Ascending aorta (tissue), 2 donors: ENCODE measurements around the gene LAMTOR2. TPM values are rescaled to one million over a fixed set of nuclear protein-coding genes. Genes with fewer than 3 reads are reported as not detected.
"Not testable (repeated sequence)": the region's sequence is repeated elsewhere in the genome, so short reads cannot be mapped to it uniquely, and the experiment has no call there.

ENCODE experiments used
- DNase-seq, 2 donors: peaks; one replicate each; pipeline ENCODE4 v3.0.0-alpha.2; 2019; ENCODE audit warnings: low spot score in 2 of 2
- H3K27ac ChIP-seq, 2 donors: fragments of 200-600 bp; sonication (generic); one replicate each; pipeline ENCODE4 v1.5.1; 2016 to 2017; ENCODE audit warnings: mild to moderate bottlenecking in 1 of 2
- H3K27me3 ChIP-seq: fragments of 200-600 bp; sonication (generic); one replicate; pipeline ENCODE4 v1.5.1; 2017
- H3K36me3 ChIP-seq, 2 donors: fragments of 200-600 bp; sonication (generic); one replicate each; pipeline ENCODE4 v1.5.1; 2016
- H3K4me1 ChIP-seq, 2 donors: fragments of 200-600 bp; sonication (generic); one replicate each; pipeline ENCODE4 v1.5.1; 2016 to 2017; ENCODE audit warnings: mild to moderate bottlenecking in 1 of 2
- H3K4me3 ChIP-seq, 2 donors: fragments of 200-600 bp; sonication (generic); one replicate each; pipeline ENCODE4 v1.5.1; 2016 to 2017; ENCODE audit warnings: mild to moderate bottlenecking in 1 of 2
- H3K9me3 ChIP-seq, 2 donors: fragments of 200-600 bp; sonication (generic); one replicate each; pipeline ENCODE4 v1.5.1; 2016
- CTCF ChIP-seq, 3 experiments: fragments of 200-600 bp in 2 of 3; fragments of 450-650 bp in 1 of 3; sonication (generic) in 2 of 3; IDR thresholded peaks; one replicate each; pipeline ENCODE4 v1.5.1; 2016 to 2019; ENCODE audit warnings: antibody characterized with exemption in 3 of 3, mild to moderate bottlenecking in 1 of 3, moderate library complexity in 1 of 3
- intact Hi-C: fragments of 100-400 bp; cut with DNase I; formaldehyde crosslinking; loops from one replicate; pipeline ENCODE4 v1.15.1; 2023
- total RNA-seq: library from RNA; depleted of rRNA; stranded (reverse); fragments of >200 nt; gene quantifications from one replicate; pipeline ENCODE4 v1.1.0, GENCODE V29; 2016

The LAMTOR2 gene
- total RNA-seq, 1 donor from 2014 or later: 43.9 TPM

GRCh38 chr1:156067262-156067661 lies 12.7 kb downstream of the LAMTOR2 start:
- no peak for TF ChIP-seq CTCF (IDR thresholded peaks at IDR 0.05)
- Histone ChIP-seq H3K4me1 (no peaks in the 10 kb centered on the region), H3K27me3 (no peaks in the 10 kb centered on the region), H3K27ac (no peak overlapping the region), H3K36me3 (no peaks in the 10 kb centered on the region), H3K9me3 (no peaks in the 10 kb centered on the region), H3K4me3 (no peak overlapping the region)
- DNase-seq: no peak
- intact Hi-C loops: no loop called here

- no peaks in the 10 kb centered on the region for H3K4me1 ChIP-seq
- H3K27me3 ChIP-seq: no peaks in the 10 kb centered on the region
- H3K27ac ChIP-seq: no peak overlapping the region
- intact Hi-C loops: no loop called here
- no peaks in the 10 kb centered on the region for H3K36me3 ChIP-seq
- H3K9me3 ChIP-seq: no peaks in the 10 kb centered on the region
- TF ChIP-seq CTCF (IDR thresholded peaks at IDR 0.05): no peak
- DNase-seq: no peak
- no peak overlapping the region for H3K4me3 ChIP-seq
Observed at GRCh38 chr1:156069490-156070455, 15.2 kb downstream of the LAMTOR2 start.

- Histone ChIP-seq H3K9me3 (no peaks in the 10 kb centered on the region), H3K4me3 (no peak overlapping the region), H3K27me3 (no peaks in the 10 kb centered on the region), H3K4me1 (no peaks in the 10 kb centered on the region), H3K36me3 (no peaks in the 10 kb centered on the region), H3K27ac (no peak overlapping the region)
- intact Hi-C loops: no loop called here
- no peak for TF ChIP-seq CTCF (IDR thresholded peaks at IDR 0.05)
- no peak for DNase-seq
Observed at GRCh38 chr1:156070548-156070947, 16.0 kb downstream of the LAMTOR2 start.

- H3K27ac ChIP-seq, H3K27me3 ChIP-seq, H3K4me1 ChIP-seq, H3K36me3 ChIP-seq, DNase-seq, intact Hi-C loops, H3K9me3 ChIP-seq, H3K4me3 ChIP-seq: not testable (repeated sequence)
Observed at GRCh38 chr1:156071332-156071816, 16.8 kb downstream of the LAMTOR2 start.

- Histone ChIP-seq H3K27ac (no peak overlapping the region), H3K4me3 (no peak overlapping the region), H3K27me3 (no peaks in the 10 kb centered on the region), H3K4me1 (no peaks in the 10 kb centered on the region), H3K9me3 (no peaks in the 10 kb centered on the region), H3K36me3 (no peaks in the 10 kb centered on the region)
- no peak for TF ChIP-seq CTCF (IDR thresholded peaks at IDR 0.05)
- DNase-seq: no peak
- intact Hi-C loops: no loop called here
Observed at GRCh38 chr1:156072251-156072650, 17.7 kb downstream of the LAMTOR2 start.

GRCh38 chr1:156073110-156073687 lies 18.6 kb downstream of the LAMTOR2 start:
- H3K27me3 ChIP-seq: no peaks in the 10 kb centered on the region
- no peaks in the 10 kb centered on the region for H3K36me3 ChIP-seq
- H3K4me1 ChIP-seq: no peaks in the 10 kb centered on the region
- no peak overlapping the region for H3K4me3 ChIP-seq
- intact Hi-C loops: no loop called here
- DNase-seq: no peak
- no peak overlapping the region for H3K27ac ChIP-seq
- no peaks in the 10 kb centered on the region for H3K9me3 ChIP-seq
- TF ChIP-seq CTCF (IDR thresholded peaks at IDR 0.05): no peak
